Keratinocyte (primary cell): ENCODE results near the gene TIMM22.

ENCODE experiments used
- CTCF ChIP-seq, 3 experiments: IDR thresholded peaks in 1 of 3; conservative IDR thresholded peaks in 1 of 3; optimal IDR thresholded peaks in 1 of 3; 2 replicates in 2 of 3; 3 replicates in 1 of 3; pipeline versions ENCODE3 to v1.5.1; 2011; ENCODE audit warnings: low read length in 3 of 3, mild to moderate bottlenecking in 3 of 3, moderate library complexity in 2 of 3, control low read depth in 1 of 3, inconsistent platforms in 1 of 3; ENCODE audit not compliant: insufficient read depth in 2 of 3; ENCODE audit errors: extremely low read depth in 1 of 3
- EZH2 ChIP-seq: IDR thresholded peaks from one replicate; pipeline ENCODE4 v1.6.1; 2012; ENCODE audit warnings: inconsistent platforms, mild to moderate bottlenecking, low read length, moderate library complexity

DNA sequence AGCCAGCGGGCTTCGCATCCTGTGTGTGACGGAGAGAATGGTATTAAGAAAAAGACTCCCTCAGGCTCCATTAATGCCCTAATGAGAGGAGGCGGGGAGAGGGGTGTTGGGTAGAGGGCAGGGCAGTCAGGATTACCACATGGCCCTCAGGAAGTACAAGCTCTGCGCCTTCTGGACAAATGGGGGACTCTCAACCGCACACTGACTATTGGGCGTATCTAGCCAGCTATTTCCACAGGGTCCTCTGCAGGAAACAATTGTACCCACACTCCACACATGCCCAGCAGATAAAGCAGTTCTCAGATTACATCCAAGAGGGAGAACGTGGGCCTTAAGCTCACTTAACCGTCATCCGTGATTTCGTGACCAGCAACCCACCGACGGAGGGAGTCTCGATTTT lies 32.1 kb upstream of the TIMM22 start:
- no peak for TF ChIP-seq CTCF (optimal IDR thresholded peaks at IDR 0.05 in 1 of 3, IDR thresholded peaks at IDR 0.05 in 1 of 3, conservative IDR thresholded peaks at IDR 0.05 in 1 of 3; ENCODE audit: extremely low read depth in 1 of 3, insufficient read depth in 2 of 3, low read length in 3 of 3)
- TF ChIP-seq EZH2 = no peak
